IMR-90 (cell line): ENCODE data around the gene ATG10. TPM values are rescaled to one million over a fixed set of nuclear protein-coding genes. Genes with fewer than 3 reads are reported as not detected.
"Not testable (repeated sequence)": the region's sequence is repeated elsewhere in the genome, so short reads cannot be mapped to it uniquely, and the experiment has no call there.

Experiments used
- ATAC-seq: fragments of 200-7000 bp; cut with Tn5 transposase; 2 replicates; pipeline ENCODE4 v1.9.1; 2020; ENCODE audit warnings: low read depth, mild to moderate bottlenecking, moderate library complexity
- BruUV-seq: library from RNA; stranded (reverse); fragments of 400-500 nt; replicated peaks from 2 replicates; lab custom pipeline; 2021; lab: Mats Ljungman, UMichigan
- CTCF ChIA-PET: fragments of 300-600 bp; formaldehyde crosslinking; extraction: SDS; loops from one replicate; lab custom pipeline; 2021; ENCODE audit warnings: antibody characterized with exemption; lab: Yijun Ruan, JAX
- POLR2A ChIA-PET: fragments of 300-600 bp; sonication (Branson Sonifier 250); formaldehyde crosslinking; loops from one replicate; lab custom pipeline; 2022; ENCODE audit warnings: antibody characterized with exemption; ENCODE audit not compliant: unreplicated experiment; lab: Charles Lee
- DNase-seq: peaks from one replicate; pipeline ENCODE4 v3.0.0; 2013
- H2AFZ ChIP-seq: replicated peaks from 2 replicates; pipeline ENCODE3; 2013; ENCODE audit warnings: low read length, mild to moderate bottlenecking; ENCODE audit not compliant: poor library complexity
- H2AK5ac ChIP-seq: 2 replicates; pipeline ENCODE4 v1.6.1; 2013; ENCODE audit warnings: low read depth, low read length, inconsistent platforms
- H2AK9ac ChIP-seq: replicated peaks from 2 replicates; pipeline ENCODE3; 2013; ENCODE audit warnings: mild to moderate bottlenecking, low read depth, low read length, moderate library complexity; ENCODE audit not compliant: poor library complexity
- H2BK120ac ChIP-seq: 2 replicates; pipeline ENCODE4 v1.6.1; 2013; ENCODE audit warnings: low read depth, low read length, inconsistent platforms
- H2BK15ac ChIP-seq: 3 replicates; pipeline ENCODE4 v1.6.1; 2013; ENCODE audit warnings: low read depth, low read length, inconsistent platforms
- H2BK20ac ChIP-seq: 2 replicates; pipeline ENCODE4 v1.6.1; 2013; ENCODE audit warnings: low read depth, mild to moderate bottlenecking, inconsistent platforms, low read length, moderate library complexity
- H2BK5ac ChIP-seq: 2 replicates; pipeline ENCODE4 v1.6.1; 2013; ENCODE audit warnings: mild to moderate bottlenecking, low read depth, low read length, inconsistent platforms; ENCODE audit not compliant: poor library complexity, severe bottlenecking
- H3K14ac ChIP-seq: replicated peaks from 2 replicates; pipeline ENCODE4 v1.6.1; 2013; ENCODE audit warnings: low read depth, low read length, inconsistent platforms
- H3K18ac ChIP-seq: 2 replicates; pipeline ENCODE4 v1.6.1; 2013; ENCODE audit warnings: low read depth, low read length, control low read depth
- H3K23ac ChIP-seq: 2 replicates; pipeline ENCODE4 v1.6.1; 2013; ENCODE audit warnings: low read depth, low read length, inconsistent platforms
- H3K27ac ChIP-seq: 2 replicates; pipeline ENCODE4 v1.5.1; 2013; ENCODE audit warnings: mild to moderate bottlenecking, control low read depth, low read length; ENCODE audit not compliant: insufficient read depth
- H3K27me3 ChIP-seq: 2 replicates; pipeline ENCODE4 v1.6.1; 2013; ENCODE audit warnings: low read length; ENCODE audit not compliant: control insufficient read depth, insufficient read depth
- H3K36me3 ChIP-seq: 2 replicates; pipeline ENCODE4 v1.6.1; 2013; ENCODE audit warnings: low read length, mixed read lengths; ENCODE audit not compliant: control insufficient read depth, insufficient read depth
- H3K4ac ChIP-seq: 2 replicates; pipeline ENCODE4 v1.6.1; 2013; ENCODE audit warnings: low read depth, low read length, inconsistent platforms
- H3K4me1 ChIP-seq: 2 replicates; pipeline ENCODE4 v1.6.1; 2013; ENCODE audit warnings: low read length, mixed read lengths; ENCODE audit not compliant: control insufficient read depth, insufficient read depth
- H3K4me2 ChIP-seq: 2 replicates; pipeline ENCODE4 v1.6.1; 2013; ENCODE audit warnings: low read depth, mild to moderate bottlenecking, control low read depth, low read length, moderate library complexity
- H3K4me3 ChIP-seq: 2 replicates; pipeline ENCODE4 v1.5.1; 2013; ENCODE audit warnings: low read depth, mild to moderate bottlenecking, control low read depth, low read length, moderate library complexity; ENCODE audit not compliant: insufficient read depth
- H3K56ac ChIP-seq: 2 replicates; pipeline ENCODE4 v1.6.1; 2013; ENCODE audit warnings: low read length, inconsistent platforms; ENCODE audit not compliant: insufficient read depth; ENCODE audit errors: extremely low read depth
- H3K79me1 ChIP-seq, 2 experiments: 2 replicates each; pipeline ENCODE4 v1.6.1; 2013; ENCODE audit warnings: low read length in 2 of 2, inconsistent platforms in 1 of 2, low read depth in 1 of 2
- H3K9ac ChIP-seq: 2 replicates; pipeline ENCODE4 v1.6.1; 2013; ENCODE audit warnings: low read depth, low read length, control low read depth
- H3K9me1 ChIP-seq: 2 replicates; pipeline ENCODE4 v1.6.1; 2013; ENCODE audit warnings: low read length, inconsistent platforms; ENCODE audit not compliant: insufficient read depth
- H3K9me3 ChIP-seq: 2 replicates; pipeline ENCODE4 v1.6.1; 2013; ENCODE audit warnings: low read length; ENCODE audit not compliant: control insufficient read depth, insufficient read depth
- H4K20me1 ChIP-seq: 2 replicates; pipeline ENCODE4 v1.6.1; 2013; ENCODE audit warnings: low read length, inconsistent platforms; ENCODE audit not compliant: insufficient read depth
- H4K5ac ChIP-seq: 2 replicates; pipeline ENCODE4 v1.6.1; 2013; ENCODE audit warnings: mild to moderate bottlenecking, low read depth, low read length, control low read depth
- H4K8ac ChIP-seq, 2 experiments: 2 replicates each; pipeline ENCODE4 v1.6.1; 2013; ENCODE audit warnings: low read depth in 2 of 2, low read length in 2 of 2, control low read depth in 1 of 2, inconsistent platforms in 1 of 2
- H4K91ac ChIP-seq: 2 replicates; pipeline ENCODE4 v1.6.1; 2013; ENCODE audit warnings: low read depth, low read length, inconsistent platforms; ENCODE audit not compliant: insufficient read depth
- WGBS, 2 experiments: methylation state at CpG; one replicate each; pipeline versions ENCODE4 v1.1.5 to v1.1.7; 2013; ENCODE audit warnings: missing lambda C conversion rate in 2 of 2; ENCODE audit not compliant: insufficient read length in 1 of 2; ENCODE audit errors: extremely low coverage in 2 of 2; 5-methylcytosine and 5-hydroxymethylcytosine counted together
- dilution Hi-C: fragments of 300-500 bp; cut with HindIII; formaldehyde crosslinking; loops from one replicate; pipeline ENCODE4 v1.14.3; 2018; ENCODE audit warnings: low sequenced_read_pairs; ENCODE audit not compliant: unreplicated experiment
- in situ Hi-C: fragments of 300-500 bp; cut with MboI; formaldehyde crosslinking; loops from 3 replicates; pipeline ENCODE4 v1.14.3; 2019; ENCODE audit warnings: low sequenced_read_pairs, inconsistent platforms, mixed read lengths
- intact Hi-C: fragments of 100-400 bp; cut with micrococcal nuclease; formaldehyde crosslinking; loops from 2 replicates; pipeline ENCODE4 v1.10.0; 2022
- polyA plus RNA-seq, 3 experiments: library from polyadenylated mRNA; depleted of rRNA; stranded (reverse); fragments of >200 nt; gene quantifications; 2 replicates each; pipeline ENCODE4 v1.2.3, GENCODE V29; 2012; ENCODE audit warnings: low replicate concordance in 1 of 3
- total RNA-seq: library from RNA; depleted of rRNA; stranded (reverse); fragments of >200 nt; gene quantifications from 2 replicates; pipeline ENCODE4 v1.2.3, GENCODE V29; 2012

The ATG10 gene
- total and polyA plus RNA-seq, 2 of the 4 experiments (the other 2 are of a cell fraction) = 3.4 to 8.1 TPM

- H3K56ac ChIP-seq, in situ Hi-C loops, H2BK5ac ChIP-seq, H3K4ac ChIP-seq, H3K79me1 ChIP-seq, dilution Hi-C loops, BruUV-seq, DNase-seq, CTCF ChIA-PET, H3K27ac ChIP-seq, H4K20me1 ChIP-seq, H2AK9ac ChIP-seq, H3K4me2 ChIP-seq, H2BK120ac ChIP-seq, H3K9me1 ChIP-seq, H3K23ac ChIP-seq, H3K14ac ChIP-seq, H2BK15ac ChIP-seq, ATAC-seq, H2AK5ac ChIP-seq, H3K9me3 ChIP-seq, H3K4me3 ChIP-seq, H4K5ac ChIP-seq, H4K8ac ChIP-seq, H2AFZ ChIP-seq, H4K91ac ChIP-seq, H3K4me1 ChIP-seq, POLR2A ChIA-PET, H2BK20ac ChIP-seq, H3K18ac ChIP-seq, H3K9ac ChIP-seq, H3K27me3 ChIP-seq, H3K36me3 ChIP-seq: not testable (repeated sequence)
- no CpG with 5 or more reads among the region's 2 CpGs for WGBS, 2 experiments
- intact Hi-C loops = loop anchor here (5.0 kb wide), 1 partner anchor 57 kb away; no protein-coding TSS in a partner anchor
These were observed 138.1 kb downstream of the ATG10 start for GRCh38 chr5:82109915-82110314.
